HG02798 (cell line): ENCODE measurements around the gene PHF21A.

ENCODE experiments used
- ATAC-seq: cut with Tn5 transposase; IDR thresholded peaks from one replicate; pipeline ENCODE4 v1.9.1; 2021; ENCODE audit warnings: mild to moderate bottlenecking; ENCODE audit not compliant: unreplicated experiment, poor library complexity

Gene PHF21A

GRCh38 chr11:45942381-45942780 lies 178.9 kb downstream of the PHF21A start:
- no peak for ATAC-seq

DNA sequence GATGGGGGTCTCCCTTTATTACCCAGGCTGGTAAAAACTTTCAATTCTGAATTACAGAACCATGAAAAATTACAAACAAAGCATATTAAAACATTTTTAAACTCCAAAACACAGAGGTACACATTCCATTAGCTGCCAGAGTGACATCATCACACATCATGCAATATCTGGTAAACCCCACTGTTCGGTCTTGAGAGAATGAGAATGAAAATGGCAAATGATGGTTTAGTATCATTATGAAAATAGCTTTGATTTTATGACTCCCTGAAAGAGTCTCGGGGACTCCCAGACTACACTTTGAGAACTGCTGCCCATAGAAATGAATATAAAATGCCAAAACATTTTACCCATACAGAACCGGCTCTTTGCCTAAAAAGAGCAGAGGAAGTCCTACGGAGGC lies 180.0 kb downstream of the PHF21A start:
- no peak for ATAC-seq

DNA sequence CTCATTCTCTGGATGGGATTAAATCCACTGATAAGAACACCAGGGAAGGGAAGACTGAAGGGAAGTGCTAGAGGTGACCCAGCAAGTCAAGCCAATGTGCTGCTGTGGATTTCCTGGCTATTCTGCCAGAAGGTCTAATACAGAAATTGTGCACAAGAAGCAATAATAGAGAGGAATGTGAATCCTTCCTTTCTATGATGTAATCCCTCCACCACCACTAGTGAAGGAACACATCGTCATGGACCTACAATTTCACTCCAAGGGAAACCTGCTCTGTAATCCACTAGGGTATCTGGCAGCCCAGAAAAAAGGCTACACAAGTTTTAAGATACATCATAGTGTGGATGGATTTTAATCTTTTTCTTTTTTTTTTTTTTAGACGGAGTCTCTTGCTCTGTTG lies 181.4 kb downstream of the PHF21A start:
- ATAC-seq, result no peak

GRCh38 chr11:45937916-45938315 lies 183.3 kb downstream of the PHF21A start:
- no peak for ATAC-seq

DNA sequence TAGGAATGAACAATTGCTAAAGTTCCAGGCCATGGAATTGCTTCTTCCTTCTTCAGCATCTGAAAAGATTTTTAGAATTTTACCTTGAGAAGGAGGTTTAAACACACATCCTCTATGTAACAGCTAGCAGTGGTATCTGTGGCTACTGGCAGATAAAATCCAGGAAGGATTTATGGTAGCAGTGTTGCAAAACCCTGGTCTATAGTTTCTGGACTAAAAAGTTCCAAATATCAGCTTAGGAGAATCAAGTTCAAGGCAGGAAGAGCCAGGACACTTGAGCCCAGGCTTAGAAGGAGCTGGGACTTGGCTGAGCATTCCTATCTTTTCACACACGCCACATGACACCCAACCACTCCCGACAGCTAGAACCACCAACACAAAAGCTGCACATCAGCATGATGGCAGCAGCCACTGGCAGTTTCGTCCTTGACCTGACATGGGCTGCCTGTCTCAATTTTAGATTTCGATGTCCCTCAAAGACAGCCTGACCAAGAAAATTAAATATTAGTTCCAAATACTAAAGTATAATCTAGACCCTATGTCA lies 184.7 kb downstream of the PHF21A start:
- ATAC-seq, result no peak

DNA sequence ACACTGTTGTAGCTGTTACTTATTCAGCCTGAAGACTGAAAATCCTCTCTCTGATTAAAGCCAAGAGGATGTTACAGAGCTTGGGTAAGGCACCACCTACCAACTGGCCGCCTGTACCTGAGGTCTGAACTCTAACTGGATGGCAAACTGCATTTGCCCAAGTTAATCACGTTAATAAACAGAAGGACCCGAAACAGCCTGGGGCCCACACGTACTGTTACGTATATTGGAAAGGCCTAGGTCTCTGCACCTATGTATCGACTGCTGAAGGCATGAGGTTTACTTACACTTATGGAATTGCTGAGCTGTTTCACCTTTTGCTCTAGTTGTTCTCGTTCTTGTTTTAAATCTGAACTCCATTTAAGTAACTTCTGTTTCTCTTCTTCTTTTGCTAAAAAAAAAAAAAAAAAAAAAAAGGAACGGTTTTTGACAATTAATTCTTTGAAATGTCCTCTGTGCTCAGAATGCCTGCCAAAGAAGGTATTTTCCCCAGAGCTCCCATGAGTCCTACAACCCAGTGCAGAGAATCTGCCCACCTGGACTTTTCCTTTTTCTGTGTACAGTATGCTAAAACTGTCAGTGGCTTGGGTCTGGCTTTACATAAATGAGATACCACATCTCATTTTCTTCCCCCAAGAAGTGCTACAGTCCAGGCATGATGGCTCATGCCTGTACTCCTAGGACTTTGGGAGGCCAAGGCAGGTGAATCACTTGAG lies 185.7 kb downstream of the PHF21A start:
- ATAC-seq, result no peak

GRCh38 chr11:45934580-45935318 lies 186.5 kb downstream of the PHF21A start:
- no peak for ATAC-seq

DNA sequence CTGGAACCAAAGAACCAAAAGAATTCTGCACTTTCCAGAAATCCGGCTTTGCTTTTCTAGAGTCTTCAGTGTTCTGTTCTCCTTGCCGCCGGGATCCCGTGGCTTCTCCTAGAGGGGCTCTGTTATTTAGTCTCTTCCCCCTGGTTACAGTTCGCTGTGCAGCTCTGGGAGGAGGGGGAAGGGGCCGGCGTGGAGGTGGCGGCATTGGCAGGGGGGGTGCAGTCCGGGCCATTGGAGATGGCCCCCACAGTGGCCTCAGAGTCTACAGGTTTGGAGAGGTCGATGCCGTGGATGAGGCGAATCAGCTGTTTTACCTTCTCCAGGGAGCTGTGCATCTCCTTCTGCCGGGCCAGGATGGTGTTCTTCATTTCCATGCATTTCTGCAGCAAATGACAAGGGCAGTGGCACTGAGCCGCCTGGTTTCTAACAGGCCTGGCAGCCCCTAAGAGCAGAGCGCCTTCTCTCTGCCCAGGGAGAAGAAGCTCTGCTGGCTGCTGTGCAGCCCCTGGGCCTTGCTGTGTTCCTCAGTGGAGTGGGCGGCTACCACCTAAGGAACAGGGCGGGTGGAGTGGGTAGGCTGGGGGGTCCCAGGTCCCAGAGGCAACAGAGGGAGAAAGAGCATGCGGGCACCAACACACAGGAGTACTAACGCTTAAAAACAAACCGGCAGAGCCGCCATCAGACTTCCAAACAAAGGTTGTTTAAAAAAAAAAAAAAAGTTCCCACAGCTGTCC lies 187.2 kb downstream of the PHF21A start:
- no peak for ATAC-seq

DNA sequence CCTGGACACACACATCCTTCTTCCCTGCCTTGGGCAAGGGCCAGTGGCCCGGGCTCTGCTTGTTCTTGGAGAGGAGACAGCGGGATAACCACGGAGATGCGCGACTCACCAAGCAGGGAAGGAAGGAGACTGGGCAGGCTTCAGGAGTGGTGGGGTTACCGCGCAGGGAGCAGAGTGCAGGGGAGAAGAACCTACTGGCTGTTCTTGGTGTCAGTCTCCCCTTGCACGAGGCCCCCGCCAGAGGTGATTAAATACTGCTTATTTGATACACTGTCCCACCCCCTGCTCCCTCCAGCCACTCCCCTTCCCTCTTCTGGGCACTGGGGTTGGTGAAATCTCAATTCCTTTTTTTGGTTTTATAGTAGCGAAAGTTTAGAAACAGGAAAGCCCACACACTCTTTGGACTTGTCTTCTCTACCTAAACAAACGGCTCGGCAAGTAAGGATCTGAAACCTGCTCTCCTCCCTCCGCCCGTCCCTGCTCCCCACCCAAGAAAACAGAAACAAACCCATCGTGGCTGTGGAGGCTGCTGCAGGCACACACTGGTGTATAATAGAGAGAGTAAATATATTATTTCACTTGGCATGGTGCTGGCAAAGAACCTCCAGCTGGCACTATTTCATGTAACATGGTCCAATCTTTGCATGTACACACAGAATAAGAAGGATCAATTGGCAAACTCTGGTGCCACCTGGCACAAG lies 188.0 kb downstream of the PHF21A start:
- ATAC-seq, result no peak

GRCh38 chr11:45932217-45932616 lies 189.0 kb downstream of the PHF21A start:
- no peak for ATAC-seq

GRCh38 chr11:45931739-45932138 lies 189.5 kb downstream of the PHF21A start:
- no peak for ATAC-seq

DNA sequence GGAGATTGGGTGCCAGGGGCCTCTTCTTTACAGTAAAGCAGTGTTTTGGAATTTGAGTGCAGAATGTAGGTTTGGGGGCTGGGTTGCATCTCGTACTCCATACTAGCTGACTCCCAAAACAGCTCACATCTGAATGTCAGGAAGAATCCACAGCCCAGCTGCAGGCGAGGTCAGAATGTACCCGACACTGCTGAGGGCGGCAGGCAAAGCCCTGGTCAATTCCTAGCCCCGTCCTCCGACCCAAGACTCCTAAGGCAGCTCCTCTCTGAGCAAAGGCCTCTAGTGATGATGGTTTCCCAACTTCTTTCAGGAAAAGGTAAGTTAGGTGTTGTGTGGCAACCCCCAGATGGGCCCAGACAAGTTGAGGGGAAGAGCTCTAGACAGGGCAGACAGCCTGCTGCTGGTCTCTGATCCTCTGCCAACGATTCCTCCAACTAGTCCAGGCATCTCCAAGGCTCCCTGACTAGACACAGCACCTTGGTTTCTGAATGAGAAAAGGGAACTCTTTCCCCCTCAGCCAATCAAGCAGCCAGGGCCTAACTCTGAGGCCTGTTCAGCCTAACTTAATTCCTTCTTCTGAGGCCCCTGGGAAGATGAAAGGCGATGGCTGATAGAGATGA lies 190.2 kb downstream of the PHF21A start:
- ATAC-seq, result no peak

GRCh38 chr11:45930031-45930794 lies 191.0 kb downstream of the PHF21A start:
- peak; percentile 94 for ATAC-seq

GRCh38 chr11:45929486-45930030 lies 191.7 kb downstream of the PHF21A start:
- ATAC-seq, result peak; percentile 5

DNA sequence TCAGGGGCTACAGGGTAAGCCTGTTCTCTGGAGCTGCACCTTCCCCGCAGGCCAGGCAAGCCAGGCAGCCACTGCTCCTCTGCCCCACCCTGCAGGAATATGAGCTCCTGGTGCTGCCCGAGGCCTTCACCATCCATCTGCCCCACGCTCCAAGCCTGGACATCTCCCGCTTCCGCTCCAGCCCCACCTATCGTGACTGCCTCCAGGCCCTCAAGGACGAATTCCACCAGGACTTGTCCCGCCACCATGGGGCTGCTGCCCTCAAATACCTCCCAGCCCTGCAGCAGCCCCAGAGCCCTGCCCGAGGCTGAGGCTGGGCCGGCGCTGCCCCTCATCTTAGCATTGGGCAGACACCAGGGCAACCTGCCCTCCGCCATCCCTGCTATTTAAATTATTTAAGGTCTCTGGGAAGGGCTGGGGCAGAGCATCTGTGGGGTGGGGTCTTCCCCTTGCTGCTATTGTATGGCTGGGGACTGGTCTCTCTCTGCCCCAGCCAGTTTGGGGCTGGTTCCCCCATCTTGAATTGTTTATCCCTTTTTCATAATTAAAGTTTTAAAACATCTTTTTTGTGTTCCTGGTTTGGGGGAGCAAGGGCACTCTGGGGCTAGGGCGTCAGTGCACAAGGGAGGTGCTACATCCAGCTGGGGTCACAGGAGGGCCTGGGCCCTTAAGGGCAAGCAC lies 192.6 kb downstream of the PHF21A start:
- no peak for ATAC-seq

DNA sequence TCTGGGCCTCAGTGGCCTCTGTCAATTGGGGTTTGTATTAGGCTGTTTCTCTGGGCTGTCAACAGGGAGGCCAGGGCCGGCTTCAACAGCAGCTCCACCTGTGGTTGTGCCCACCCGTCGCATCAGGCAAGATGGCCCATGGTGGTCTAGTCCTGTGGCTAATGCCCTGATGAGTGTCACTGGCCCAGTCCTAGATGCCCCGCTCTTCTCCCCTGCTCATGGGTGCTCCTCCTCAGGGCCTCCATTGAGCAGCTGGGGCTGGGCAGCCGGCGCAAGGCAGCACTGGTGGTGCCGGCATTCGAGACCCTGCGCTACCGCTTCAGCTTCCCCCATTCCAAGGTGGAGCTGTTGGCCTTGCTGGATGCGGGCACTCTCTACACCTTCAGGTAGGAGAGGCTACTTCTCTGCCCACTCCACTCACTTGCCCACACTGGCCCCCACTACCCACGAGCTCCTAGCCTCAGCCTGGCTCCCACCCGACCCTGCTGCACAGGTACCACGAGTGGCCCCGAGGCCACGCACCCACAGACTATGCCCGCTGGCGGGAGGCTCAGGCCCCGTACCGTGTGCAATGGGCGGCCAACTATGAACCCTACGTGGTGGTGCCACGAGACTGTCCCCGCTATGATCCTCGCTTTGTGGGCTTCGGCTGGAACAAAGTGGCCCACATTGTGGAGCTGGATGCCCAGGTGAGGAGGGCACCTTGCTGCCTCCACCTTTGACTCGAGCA lies 193.4 kb downstream of the PHF21A start:
- ATAC-seq, result no peak

- no peak for ATAC-seq
These were observed 193.9 kb downstream of the PHF21A start for GRCh38 chr11:45927332-45927683.
